ENCODE data around the gene CEP128.

CEP128 gene

DNA sequence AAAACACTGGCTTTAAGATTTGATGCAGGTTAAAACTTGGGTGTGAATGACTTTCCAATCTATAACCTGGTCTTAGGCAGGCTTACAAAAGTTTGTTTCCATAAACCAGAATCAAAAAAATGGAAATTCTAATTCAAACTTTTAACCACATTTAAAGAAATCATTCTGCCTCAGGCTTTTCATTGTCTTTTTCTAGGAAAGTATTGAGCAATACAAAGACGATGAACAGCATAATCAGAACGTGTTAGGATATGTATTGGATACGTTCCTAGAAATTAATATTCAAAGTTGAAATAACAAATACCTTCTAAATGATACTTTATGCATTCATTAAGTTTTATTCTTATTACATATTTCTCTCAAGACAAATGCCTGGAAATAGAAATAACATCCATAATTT lies 172.9 kb downstream of the CEP128 start:
- DNase-seq, result no peak

- DNase-seq, result no peak
Observed at GRCh38 chr14:80764921-80765507, 176.5 kb downstream of the CEP128 start.

- DNase-seq, result no peak
Observed at GRCh38 chr14:80764496-80764895, 177.0 kb downstream of the CEP128 start.

DNA sequence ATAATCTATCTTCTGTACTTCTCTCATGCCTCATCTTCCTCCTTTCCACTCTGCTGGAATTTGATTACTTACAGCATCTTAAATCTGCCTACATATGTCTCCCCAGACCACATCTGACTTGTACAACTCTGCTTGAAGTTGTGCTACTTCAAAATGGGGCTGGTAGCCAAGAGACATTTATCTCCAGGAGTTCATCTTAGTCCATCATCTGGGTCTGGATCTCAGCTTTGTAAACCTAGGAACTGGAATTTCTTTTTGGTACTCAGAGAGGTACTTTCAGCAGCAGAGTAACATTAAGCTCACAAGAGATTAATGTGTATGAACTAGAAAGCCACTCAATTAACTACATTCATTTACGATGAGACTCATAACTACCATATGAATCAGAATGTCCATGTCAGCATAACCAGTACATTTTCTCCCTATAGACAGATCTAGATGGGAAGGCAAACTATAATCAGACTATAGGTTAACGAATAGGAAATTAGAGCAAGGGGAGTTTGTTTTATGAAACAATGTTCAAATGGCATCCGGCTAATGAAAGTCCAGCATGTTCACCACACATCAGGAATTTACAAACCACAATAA lies 178.8 kb downstream of the CEP128 start:
- DNase-seq, result no peak

DNA sequence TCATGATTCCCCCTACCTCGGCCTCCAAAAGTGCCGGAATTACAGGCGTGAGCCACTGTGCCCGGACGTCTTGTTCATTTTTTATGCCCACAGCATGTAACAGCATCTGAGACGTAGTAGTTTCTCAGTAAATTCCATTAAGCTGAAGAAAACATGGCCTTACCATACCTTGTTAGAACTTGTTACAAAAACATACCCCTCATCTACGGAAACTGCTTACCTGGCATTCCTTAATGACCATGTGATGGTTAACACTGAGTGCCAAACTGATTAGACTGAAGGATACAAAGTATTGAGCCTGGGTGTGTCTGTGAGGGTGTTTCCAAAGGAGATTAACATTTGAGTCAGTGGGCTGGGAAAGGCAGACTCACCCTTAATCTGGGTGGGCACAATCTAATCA lies 186.8 kb downstream of the CEP128 start:
- no peak for DNase-seq

GRCh38 chr14:80751285-80751684 lies 190.3 kb downstream of the CEP128 start:
- no peak for DNase-seq

- no peak for DNase-seq
Observed at GRCh38 chr14:80726211-80726610, 215.3 kb downstream of the CEP128 start.

DNA sequence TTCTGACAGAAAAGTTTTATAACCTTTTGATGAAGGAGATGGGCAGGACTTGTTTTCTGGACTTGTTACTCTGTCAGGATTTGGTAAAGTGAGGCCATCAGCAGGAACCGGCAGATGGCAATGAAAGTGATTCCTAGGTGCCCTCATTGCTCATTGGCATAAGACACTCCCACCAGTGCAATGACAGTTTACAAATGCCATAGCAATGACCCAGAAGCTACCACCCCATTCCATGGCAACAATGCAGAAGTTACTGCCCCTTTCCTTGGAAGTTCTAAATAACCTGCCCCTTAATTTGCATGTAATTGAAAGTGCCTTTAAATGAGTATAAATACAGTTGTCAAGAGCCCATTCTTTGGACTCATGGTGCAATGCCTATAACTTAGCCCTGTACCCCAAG lies 222.6 kb downstream of the CEP128 start:
- no peak for DNase-seq

DNA sequence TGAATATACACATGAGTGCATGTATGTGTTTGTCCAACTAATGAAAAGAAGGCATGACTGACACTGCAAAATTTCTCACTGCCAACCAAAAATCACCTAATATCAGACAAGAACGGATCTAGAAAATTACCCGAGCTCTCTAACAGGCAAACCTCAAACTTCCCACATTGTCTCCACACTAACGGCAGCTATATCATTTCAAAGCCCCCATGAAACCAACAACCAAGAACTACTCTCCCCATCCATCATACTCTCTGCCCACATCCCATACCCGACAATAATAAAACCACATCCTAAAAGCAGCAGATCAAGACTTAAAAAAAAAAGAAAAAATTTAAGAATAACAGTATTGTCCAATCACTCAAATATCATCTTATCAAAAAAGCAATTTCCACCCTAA lies 227.1 kb downstream of the CEP128 start:
- DNase-seq, result no peak

GRCh38 chr14:80713076-80713850 lies 228.3 kb downstream of the CEP128 start:
- DNase-seq, result no peak

DNA sequence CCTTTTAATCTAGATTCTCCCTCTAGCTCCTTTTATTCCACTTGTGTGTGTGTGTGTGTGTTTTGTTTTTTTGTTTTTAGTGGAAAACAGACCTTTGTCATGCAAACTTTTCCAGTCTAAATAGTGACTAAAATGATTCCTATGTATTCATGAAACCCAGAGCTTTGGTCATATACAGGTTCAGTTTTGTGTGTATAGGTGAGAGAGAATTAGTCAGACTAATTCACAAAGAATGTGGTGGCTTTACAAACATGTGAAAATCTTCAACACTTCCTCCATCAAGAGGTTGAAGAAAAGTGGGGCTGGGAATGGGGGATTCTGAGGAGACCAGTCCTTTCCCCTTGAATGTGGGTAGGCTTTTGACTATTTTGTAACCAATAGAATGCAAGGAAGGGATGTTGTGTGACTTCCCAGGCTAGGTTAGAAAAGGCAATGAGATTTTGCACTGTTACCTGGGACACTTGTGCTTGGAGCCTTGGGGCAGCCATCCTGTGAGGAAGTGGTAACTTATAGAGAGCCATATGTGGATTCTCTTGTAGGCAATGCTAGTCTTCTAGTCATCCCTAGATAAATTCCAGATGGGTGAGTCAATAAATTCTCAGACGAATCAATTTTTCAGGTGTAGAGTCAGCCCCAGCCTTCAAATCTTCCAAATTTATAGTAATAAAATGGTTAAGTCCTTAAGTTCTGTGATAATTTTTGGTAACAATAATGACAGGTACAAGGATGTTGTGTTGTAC lies 236.1 kb downstream of the CEP128 start:
- DNase-seq, result no peak

- no peak for DNase-seq
Observed at GRCh38 chr14:80700601-80701000, 240.9 kb downstream of the CEP128 start.

DNA sequence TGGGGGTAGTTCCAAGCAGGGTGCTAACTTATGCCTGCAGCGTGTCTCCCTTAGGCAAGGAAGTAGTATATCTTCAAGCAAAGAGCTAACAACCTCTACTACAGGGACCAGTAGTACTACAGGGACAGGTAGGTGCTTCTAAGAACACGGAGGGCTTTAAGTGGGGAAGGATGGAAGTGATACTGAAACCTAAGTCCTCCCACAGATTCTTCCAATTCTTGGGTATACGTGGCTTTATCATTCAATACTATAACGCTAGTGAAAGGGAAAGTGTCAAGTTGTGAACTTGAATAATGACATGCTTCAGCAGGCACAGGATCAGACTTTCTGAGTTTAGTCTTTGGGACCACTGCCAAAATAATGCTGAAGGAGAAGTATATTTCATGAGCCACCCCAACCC lies 241.7 kb downstream of the CEP128 start:
- DNase-seq, result no peak

GRCh38 chr14:80698974-80699373 lies 242.6 kb downstream of the CEP128 start:
- no peak for DNase-seq

- DNase-seq, result no peak
Observed at GRCh38 chr14:80695869-80696268, 245.7 kb downstream of the CEP128 start.

DNA sequence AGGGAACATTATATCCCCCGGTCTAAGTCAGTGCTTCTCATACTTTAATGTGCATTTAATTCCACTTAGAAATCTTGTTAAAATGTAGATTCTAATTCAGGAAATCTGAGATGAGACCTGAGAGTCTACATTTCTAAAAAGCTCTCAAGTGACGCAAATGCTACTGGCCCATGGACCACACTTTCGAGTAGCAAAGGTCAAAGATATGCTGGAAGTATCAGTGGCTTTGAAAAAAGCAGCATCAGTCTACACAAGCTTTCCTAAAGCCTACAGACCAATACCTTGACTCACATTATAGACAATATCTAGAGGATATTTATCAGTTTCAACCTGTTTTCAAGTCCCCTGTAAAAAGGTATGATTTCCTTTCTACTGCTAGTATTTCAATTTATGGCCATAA lies 248.6 kb downstream of the CEP128 start:
- DNase-seq, result no peak

DNA sequence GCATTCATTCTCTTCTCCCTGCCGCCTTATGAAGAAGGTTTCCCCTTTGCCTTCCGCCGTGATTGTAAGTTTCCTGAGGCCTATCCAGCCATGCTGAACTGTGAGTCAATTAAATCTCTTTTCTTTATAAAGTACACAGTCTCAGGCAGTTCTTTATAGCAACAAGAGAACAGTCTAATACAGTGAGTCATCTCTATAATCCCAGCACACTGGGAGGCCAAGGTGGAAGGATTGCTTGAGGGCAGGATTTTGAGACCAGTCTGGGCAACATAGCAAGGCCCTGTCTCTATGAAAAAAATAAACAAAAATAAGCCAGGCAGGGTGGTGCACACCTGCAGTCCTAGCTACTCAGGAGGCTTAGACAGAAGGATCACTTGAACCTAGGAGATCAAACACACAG lies 259.9 kb downstream of the CEP128 start:
- DNase-seq, result no peak

DNA sequence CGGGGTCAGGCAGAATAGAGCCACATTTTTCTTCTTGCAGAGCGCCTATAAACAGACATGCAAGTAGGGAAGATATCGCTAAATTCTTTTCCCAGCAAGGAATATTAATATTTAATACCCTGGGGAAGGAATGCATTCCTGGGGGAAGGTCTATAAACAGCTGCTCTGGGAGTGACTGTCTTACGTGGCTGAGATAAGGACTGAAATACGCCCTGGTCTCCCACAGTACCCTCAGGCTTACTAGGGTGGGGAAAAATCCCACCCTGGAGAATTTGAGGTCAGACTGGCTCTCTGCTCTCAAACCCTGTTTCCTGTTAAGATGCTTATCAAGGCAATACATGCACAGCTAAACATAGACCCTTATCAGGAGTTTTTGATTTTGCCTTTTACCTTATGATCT lies 262.3 kb downstream of the CEP128 start:
- no peak for DNase-seq

- no peak for DNase-seq
Observed at GRCh38 chr14:80678436-80678835, 263.1 kb downstream of the CEP128 start.

GRCh38 chr14:80669426-80669825 lies 272.1 kb downstream of the CEP128 start:
- no peak for DNase-seq

DNA sequence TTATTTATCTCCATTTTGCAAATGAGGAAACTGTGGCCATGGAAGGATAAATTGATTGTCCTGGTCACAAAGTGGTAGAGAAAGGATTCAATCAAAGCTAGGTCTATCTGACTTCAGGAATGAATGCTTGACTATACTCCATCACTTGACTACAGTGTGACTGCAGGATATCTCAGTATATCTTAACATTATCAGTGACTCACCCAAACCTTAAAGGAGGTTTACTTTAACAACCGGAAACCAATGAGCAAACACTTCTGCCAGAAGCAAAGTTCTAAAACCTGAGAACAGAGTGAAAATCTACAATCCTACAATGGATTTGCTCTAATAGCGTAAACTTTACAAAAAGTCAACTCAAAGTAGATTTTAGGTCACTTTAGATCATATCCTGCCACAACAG lies 277.0 kb downstream of the CEP128 start:
- no peak for DNase-seq

DNA sequence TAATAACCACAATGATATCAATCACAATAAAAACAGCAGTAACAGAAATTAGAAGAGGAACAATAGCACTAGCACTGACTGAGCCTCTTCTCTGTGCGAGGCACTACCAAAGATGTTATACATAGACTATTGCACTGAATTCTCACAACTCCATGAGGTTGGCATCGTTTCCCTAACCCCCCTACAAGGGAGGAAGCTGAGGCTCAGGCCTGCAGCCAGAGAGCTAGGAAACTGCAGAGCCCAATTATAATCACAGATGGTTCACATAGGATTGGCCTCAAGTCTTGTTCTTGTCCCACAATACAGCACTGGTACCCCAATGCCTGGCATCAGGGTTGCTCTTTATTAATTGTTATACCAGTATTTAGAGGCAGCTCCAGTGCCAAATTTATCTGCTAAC lies 278.0 kb downstream of the CEP128 start:
- peak; percentile 17 to 63 for DNase-seq

DNA sequence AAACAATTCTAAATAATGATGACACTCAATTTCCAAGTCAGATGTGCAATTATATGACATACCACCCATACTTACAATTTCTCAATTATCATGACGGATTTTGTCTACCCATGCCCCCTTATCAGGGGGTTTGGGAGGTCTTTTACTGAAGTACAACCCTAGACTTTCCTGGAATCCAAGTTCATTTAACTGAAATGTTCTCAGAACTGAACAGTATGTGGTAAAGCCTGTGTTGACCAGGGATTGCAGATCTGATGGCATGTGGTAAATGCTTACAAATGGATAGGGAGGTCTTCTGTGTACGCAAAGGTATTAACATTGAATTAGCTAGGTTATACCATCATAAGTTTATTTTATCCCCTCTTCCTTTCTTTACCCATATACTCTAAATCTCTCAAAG lies 281.8 kb downstream of the CEP128 start:
- DNase-seq, result no peak

DNA sequence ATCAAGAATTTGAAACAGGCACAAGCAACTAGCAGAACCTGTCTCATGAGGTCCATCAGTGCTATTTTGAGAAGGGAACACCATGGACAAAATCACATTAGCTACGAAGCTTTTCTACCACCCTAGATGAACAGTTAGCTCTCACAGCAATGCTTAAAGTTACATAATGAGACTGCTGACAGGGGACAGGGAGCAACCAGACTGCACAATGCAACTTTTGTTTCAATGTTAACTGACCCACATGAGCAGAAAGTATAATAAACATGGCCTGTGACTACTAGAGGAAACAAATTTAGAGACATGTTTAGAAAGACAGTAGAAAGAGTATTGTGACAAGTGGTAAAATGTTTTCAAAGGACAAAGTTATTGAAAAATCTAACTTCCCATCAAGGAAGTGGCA lies 282.8 kb downstream of the CEP128 start:
- DNase-seq, result no peak

Measured in cerebellar nuclear complex (tissue), 1 donor.